Osteoblast (primary cell): ENCODE data around the gene EIF3L. TPM values are rescaled to one million over a fixed set of nuclear protein-coding genes. Genes with fewer than 3 reads are reported as not detected.
A peak's percentile ranks its signal among the peaks of the same experiment; 100 is the strongest.

ENCODE experiments used
- DNase-seq: peaks from one replicate; pipeline ENCODE4 v3.0.0; 2011; ENCODE audit warnings: low spot score, mixed read lengths; ENCODE audit not compliant: insufficient read length; ENCODE audit errors: missing footprints
- H2AFZ ChIP-seq: 2 replicates; pipeline ENCODE4 v1.6.0; 2011; ENCODE audit warnings: mild to moderate bottlenecking, low read length
- H3K27ac ChIP-seq: 2 replicates; pipeline ENCODE4 v1.5.1; 2011; ENCODE audit warnings: mild to moderate bottlenecking, low read depth, low read length, moderate library complexity
- H3K27me3 ChIP-seq: 2 replicates; pipeline ENCODE4 v1.6.0; 2012; ENCODE audit warnings: mild to moderate bottlenecking, control low read depth, inconsistent platforms, low read length, moderate library complexity; ENCODE audit not compliant: insufficient read depth
- H3K36me3 ChIP-seq: 2 replicates; pipeline ENCODE4 v1.5.1; 2011; ENCODE audit warnings: mild to moderate bottlenecking, low read length, control low read depth, moderate library complexity; ENCODE audit not compliant: insufficient read depth
- H3K4me1 ChIP-seq: 2 replicates; pipeline ENCODE4 v1.5.1; 2011; ENCODE audit warnings: mild to moderate bottlenecking, low read length, control low read depth, moderate library complexity; ENCODE audit not compliant: insufficient read depth
- H3K4me2 ChIP-seq: 2 replicates; pipeline ENCODE4 v1.6.0; 2011; ENCODE audit warnings: mild to moderate bottlenecking, low read length; ENCODE audit not compliant: insufficient read depth
- H3K4me3 ChIP-seq: fragments of 200-600 bp; sonication (generic); 3 replicates; pipeline ENCODE4 v1.5.1; 2012; ENCODE audit warnings: mild to moderate bottlenecking, low read length, inconsistent platforms; ENCODE audit not compliant: insufficient read depth
- H3K79me2 ChIP-seq: 2 replicates; pipeline ENCODE4 v1.6.0; 2012; ENCODE audit warnings: mild to moderate bottlenecking, low read length, control low read depth, inconsistent platforms; ENCODE audit not compliant: insufficient read depth
- H3K9me3 ChIP-seq: 2 replicates; pipeline ENCODE4 v1.5.1; 2011; ENCODE audit warnings: low read depth, low read length, control low read depth
- H4K20me1 ChIP-seq: 2 replicates; pipeline ENCODE4 v1.6.0; 2012; ENCODE audit warnings: mild to moderate bottlenecking, low read length, control low read depth; ENCODE audit not compliant: insufficient read depth
- total RNA-seq: library from RNA; depleted of rRNA; stranded (reverse); fragments of >200 nt; gene quantifications from 2 replicates; pipeline ENCODE4 v1.2.3, GENCODE V29; 2012
- TF ChIP-seq, protein P1 (sequence below): IDR thresholded peaks from 2 replicates; pipeline ENCODE4 v1.5.1; 2011; ENCODE audit warnings: mild to moderate bottlenecking, low read depth, low read length, moderate library complexity; ENCODE audit errors: extremely low read depth

The EIF3L gene
- total RNA-seq, 1 donor: 280 TPM

DNA sequence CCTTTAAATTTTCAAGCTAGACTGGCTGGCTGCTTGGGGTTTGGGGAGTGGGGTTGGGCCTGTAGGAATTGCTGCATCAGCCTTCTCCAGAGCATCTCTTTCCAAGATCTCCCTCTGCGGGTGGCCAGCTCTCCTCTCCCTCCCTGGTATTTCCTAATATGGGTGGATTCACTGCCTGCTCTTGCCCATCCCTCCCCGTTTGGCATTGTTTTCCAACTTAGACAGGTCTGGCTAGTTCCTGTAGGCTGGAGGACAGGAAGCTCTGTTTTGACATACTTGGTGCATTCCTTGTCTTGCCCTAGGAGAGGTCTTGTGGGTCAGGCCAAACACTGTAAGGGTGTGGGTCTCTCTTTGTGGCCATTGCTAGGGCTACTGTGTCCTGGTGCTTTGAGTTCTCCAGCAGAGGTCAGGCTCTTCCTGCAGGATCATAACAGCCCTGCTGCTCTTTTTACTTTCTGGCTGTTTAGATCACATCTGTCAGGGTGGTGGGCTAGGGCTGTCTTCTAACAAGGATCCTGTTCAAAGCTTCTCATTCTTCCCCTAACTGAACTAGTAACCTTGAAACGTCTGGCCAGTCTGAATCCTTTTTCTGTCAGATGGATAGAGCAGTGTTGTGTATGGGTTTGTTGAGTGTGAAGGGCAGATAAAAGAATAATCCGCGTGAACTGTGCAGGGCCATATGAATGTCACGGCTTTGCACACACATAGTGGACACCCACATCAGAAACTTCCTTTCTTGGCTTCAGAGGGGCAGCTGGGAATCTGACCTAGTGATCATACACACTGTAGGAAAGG is 38.6 kb downstream of the EIF3L start:
- Histone ChIP-seq H3K27me3 (no peaks in the 10 kb centered on the region), H3K27ac (no peak overlapping the region), H3K36me3 (peaks cover 38% of the 10 kb centered on the region), H4K20me1 (peaks cover 6% of the 10 kb centered on the region), H3K4me3 (no peak overlapping the region), H3K4me2 (no peak overlapping the region), H2AFZ (no peak overlapping the region), H3K4me1 (peaks cover 19% of the 10 kb centered on the region), H3K79me2 (peaks cover 14% of the 10 kb centered on the region), H3K9me3 (no peaks in the 10 kb centered on the region)
- DNase-seq: peak; percentile 77
- TF ChIP-seq, protein P1, sequence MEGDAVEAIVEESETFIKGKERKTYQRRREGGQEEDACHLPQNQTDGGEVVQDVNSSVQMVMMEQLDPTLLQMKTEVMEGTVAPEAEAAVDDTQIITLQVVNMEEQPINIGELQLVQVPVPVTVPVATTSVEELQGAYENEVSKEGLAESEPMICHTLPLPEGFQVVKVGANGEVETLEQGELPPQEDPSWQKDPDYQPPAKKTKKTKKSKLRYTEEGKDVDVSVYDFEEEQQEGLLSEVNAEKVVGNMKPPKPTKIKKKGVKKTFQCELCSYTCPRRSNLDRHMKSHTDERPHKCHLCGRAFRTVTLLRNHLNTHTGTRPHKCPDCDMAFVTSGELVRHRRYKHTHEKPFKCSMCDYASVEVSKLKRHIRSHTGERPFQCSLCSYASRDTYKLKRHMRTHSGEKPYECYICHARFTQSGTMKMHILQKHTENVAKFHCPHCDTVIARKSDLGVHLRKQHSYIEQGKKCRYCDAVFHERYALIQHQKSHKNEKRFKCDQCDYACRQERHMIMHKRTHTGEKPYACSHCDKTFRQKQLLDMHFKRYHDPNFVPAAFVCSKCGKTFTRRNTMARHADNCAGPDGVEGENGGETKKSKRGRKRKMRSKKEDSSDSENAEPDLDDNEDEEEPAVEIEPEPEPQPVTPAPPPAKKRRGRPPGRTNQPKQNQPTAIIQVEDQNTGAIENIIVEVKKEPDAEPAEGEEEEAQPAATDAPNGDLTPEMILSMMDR: peak; percentile 62

DNA sequence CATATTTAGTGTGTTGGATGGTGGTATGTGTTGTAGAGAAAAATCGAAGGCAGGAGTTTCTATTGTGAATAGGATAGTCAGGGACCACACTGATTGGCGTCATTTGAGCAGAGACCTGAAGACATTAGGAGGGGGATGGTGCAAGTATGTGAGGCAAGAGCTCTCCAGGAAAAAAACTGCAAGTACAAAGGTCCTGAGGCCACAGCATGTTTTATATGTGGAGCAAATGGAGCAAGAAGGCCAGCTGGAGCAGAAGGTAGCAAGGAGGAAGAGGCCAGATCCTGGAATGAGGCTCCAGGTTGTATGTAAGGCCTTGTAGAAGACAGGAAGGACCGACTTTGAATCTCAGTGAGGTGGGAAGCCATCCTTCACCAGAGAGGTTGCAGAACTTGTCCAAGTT is 42.7 kb downstream of the EIF3L start:
- peak; percentile 23 for DNase-seq
- peaks cover 3% of the 10 kb centered on the region for H4K20me1 ChIP-seq
- peaks cover 2% of the 10 kb centered on the region for H3K79me2 ChIP-seq
- TF ChIP-seq, protein P1: no peak
- no peak overlapping the region for H3K4me2 ChIP-seq
- no peaks in the 10 kb centered on the region for H3K27me3 ChIP-seq
- H3K4me3 ChIP-seq: no peak overlapping the region
- H3K9me3 ChIP-seq: no peaks in the 10 kb centered on the region
- H3K36me3 ChIP-seq: peaks cover 32% of the 10 kb centered on the region
- peaks cover 9% of the 10 kb centered on the region for H3K4me1 ChIP-seq
- no peak overlapping the region for H2AFZ ChIP-seq
- no peak overlapping the region for H3K27ac ChIP-seq

DNA sequence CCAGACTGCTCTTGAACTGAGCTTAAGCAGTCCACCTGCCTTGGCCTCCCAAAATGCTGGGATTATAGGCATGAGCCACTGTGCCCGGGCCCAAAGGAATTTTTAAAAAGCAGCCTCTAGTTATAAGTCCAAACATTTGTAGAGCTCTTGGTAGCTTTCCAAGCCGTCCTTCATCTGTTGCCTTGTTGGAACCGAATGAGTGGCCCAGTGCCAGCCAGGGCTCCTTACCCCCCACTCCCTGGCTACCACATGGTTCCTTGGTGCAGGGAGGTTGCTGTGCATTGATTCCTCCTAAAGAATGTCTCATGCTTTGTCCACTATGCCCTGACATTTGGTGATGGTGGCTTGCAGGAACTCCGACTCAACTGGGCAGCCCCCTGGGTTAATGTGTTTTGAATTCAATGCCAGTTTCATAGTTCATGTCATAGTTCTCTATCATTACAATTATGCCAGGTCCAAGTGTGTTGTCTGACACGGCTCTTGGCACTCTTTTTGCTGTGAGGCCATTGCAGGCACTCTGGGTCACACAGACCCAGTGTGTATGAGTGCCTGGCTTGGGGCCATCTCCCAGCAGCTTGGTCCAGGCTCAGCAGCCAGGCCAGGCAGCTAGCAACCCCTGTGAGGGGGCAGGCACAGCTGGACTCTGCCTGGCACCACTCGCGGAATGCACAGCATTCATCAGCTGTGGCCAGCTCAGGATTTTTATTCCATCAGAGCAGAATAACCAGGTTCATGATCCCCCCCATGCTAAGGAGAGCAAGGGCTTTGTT is 43.5 kb downstream of the EIF3L start:
- H3K27me3 ChIP-seq: no peaks in the 10 kb centered on the region
- peaks cover under 1% of the 10 kb centered on the region for H4K20me1 ChIP-seq
- H3K4me1 ChIP-seq: peaks cover 4% of the 10 kb centered on the region
- H3K79me2 ChIP-seq: no peaks in the 10 kb centered on the region
- no peaks in the 10 kb centered on the region for H3K9me3 ChIP-seq
- H2AFZ ChIP-seq: no peak overlapping the region
- no peak overlapping the region for H3K27ac ChIP-seq
- TF ChIP-seq, protein P1: no peak
- no peak overlapping the region for H3K4me2 ChIP-seq
- DNase-seq: peak; percentile 50
- peaks cover 25% of the 10 kb centered on the region for H3K36me3 ChIP-seq
- H3K4me3 ChIP-seq: no peak overlapping the region

DNA sequence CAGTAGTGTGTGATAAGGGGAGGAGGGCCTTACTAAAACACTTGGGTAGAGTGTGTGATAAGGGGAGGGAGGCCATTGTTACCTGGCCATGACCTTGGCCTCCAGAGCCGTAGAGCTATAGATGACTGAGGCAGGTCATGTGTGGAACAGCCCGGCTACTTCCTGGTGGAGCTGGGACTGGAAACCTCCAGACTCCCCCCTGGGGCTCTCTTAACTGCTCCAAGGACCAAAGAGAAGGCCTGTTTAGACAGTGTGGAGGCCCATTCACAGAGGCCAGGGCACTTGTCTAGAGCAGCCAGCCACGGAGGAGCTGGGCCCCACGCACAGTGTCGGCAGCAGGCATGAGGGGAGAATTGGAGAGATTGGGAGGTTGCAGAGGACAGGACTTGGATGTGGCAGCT is 44.4 kb downstream of the EIF3L start:
- H2AFZ ChIP-seq: no peak overlapping the region
- H3K27ac ChIP-seq: no peak overlapping the region
- no peaks in the 10 kb centered on the region for H3K79me2 ChIP-seq
- H3K4me2 ChIP-seq: no peak overlapping the region
- H3K4me3 ChIP-seq: no peak overlapping the region
- TF ChIP-seq, protein P1: no peak
- H3K4me1 ChIP-seq: peaks cover 4% of the 10 kb centered on the region
- peaks cover 18% of the 10 kb centered on the region for H3K36me3 ChIP-seq
- DNase-seq: peak; percentile 19
- no peaks in the 10 kb centered on the region for H3K9me3 ChIP-seq
- no peaks in the 10 kb centered on the region for H3K27me3 ChIP-seq
- no peaks in the 10 kb centered on the region for H4K20me1 ChIP-seq
